ENCODE results near the gene MALT1. TPM values are rescaled to one million over a fixed set of nuclear protein-coding genes. Genes with fewer than 3 reads are reported as not detected.

The MALT1 gene
- total RNA-seq, 1 experiment from 2014 or later, result 19.6 TPM

DNA sequence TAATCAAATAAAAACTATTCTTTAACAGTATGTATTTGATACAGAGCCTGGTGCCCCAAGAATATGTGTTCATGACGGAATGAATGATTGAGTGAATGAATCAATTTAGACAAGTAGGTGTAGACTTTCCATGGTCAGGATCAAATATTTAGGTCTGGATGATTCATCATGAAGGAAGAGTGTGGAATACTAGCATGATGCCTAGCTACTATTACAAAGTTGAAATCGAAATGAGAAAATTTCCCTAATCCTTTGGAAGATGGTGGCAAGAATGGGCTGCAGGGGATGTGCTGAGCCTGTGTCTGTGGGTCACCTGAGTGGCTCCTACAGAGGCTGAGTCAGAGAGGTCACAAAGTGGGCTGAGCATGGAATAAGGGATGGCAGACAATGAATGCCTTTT, 3.1 kb upstream of the MALT1 start:
- H3K36me3 ChIP-seq (ENCODE audit: low read depth), result no peaks in the 10 kb centered on the region
- ChIA-PET POLR2A (ENCODE audit: unreplicated experiment) (no interaction called here), CTCF (no interaction called here)
- H3K79me2 ChIP-seq (ENCODE audit: low read depth), result peaks cover 15% of the 10 kb centered on the region
- no peaks in the 10 kb centered on the region for H3K9me3 ChIP-seq (ENCODE audit: insufficient read depth, low read depth)
- no peak overlapping the region for H3K4me3 ChIP-seq
- no peaks in the 10 kb centered on the region for H3K9me2 ChIP-seq (ENCODE audit: insufficient read depth)
- H2AFZ ChIP-seq, result no peak overlapping the region
- peaks cover 58% of the 10 kb centered on the region for H3K4me1 ChIP-seq (replicated peaks; ENCODE audit: insufficient read depth)
- intact Hi-C loops (cut with micrococcal nuclease; ENCODE audit: unreplicated experiment), result no loop called here
- TF ChIP-seq, protein P1, sequence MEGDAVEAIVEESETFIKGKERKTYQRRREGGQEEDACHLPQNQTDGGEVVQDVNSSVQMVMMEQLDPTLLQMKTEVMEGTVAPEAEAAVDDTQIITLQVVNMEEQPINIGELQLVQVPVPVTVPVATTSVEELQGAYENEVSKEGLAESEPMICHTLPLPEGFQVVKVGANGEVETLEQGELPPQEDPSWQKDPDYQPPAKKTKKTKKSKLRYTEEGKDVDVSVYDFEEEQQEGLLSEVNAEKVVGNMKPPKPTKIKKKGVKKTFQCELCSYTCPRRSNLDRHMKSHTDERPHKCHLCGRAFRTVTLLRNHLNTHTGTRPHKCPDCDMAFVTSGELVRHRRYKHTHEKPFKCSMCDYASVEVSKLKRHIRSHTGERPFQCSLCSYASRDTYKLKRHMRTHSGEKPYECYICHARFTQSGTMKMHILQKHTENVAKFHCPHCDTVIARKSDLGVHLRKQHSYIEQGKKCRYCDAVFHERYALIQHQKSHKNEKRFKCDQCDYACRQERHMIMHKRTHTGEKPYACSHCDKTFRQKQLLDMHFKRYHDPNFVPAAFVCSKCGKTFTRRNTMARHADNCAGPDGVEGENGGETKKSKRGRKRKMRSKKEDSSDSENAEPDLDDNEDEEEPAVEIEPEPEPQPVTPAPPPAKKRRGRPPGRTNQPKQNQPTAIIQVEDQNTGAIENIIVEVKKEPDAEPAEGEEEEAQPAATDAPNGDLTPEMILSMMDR (conservative IDR thresholded peaks at IDR 0.05), result no peak
- no peak for TF ChIP-seq EZH2 (IDR thresholded peaks at IDR 0.05; ENCODE audit: low read depth)
- 0 out of 2 replicates have a peak, but pooled peaks cover 4% of the 10 kb centered on the region for H4K20me1 ChIP-seq (ENCODE audit: insufficient read depth)
- no TSS peak for BruUV-seq (replicated peaks)
- H3F3A ChIP-seq (ENCODE audit: insufficient read depth, low read depth), result peaks cover 35% of the 10 kb centered on the region
- H3K27ac ChIP-seq, result peak overlapping the region; percentile 85
- H3K27me3 ChIP-seq (ENCODE audit: insufficient read depth, low read depth), result no peaks in the 10 kb centered on the region
- peak overlapping the region; percentile 89; the same call in 1 of the 2 replicates for H3K4me2 ChIP-seq
- no peak for DNase-seq

DNA sequence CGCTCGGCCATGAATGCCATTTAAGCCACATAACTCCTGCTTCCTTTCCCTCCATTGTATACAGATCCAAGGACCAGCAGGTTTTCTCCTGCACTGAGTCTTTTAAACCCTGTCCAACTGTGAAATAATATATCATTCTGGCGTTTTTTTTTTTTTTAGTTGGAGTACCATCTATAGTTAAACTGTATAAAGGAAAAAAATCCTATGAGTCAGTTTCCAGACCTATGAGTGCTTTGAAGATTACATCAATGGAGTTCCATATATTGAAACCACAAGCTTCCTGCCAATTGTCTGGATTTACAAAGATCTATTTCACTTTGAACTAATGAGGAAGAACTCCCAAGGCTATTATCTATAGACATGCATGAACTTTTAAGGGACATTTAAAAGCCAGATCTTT, 2.4 kb upstream of the MALT1 start:
- H3K27me3 ChIP-seq (ENCODE audit: insufficient read depth, low read depth), result no peaks in the 10 kb centered on the region
- peaks cover 35% of the 10 kb centered on the region for H3F3A ChIP-seq (ENCODE audit: insufficient read depth, low read depth)
- no peak overlapping the region for H2AFZ ChIP-seq
- ChIA-PET POLR2A (ENCODE audit: unreplicated experiment) (interaction anchor here (0.8 kb wide), 1 partner anchor 127 kb away, joined by 7 read pairs; no protein-coding TSS in a partner anchor), CTCF (no interaction called here)
- 0 out of 2 replicates have a peak, but pooled peaks cover 4% of the 10 kb centered on the region for H4K20me1 ChIP-seq (ENCODE audit: insufficient read depth)
- H3K36me3 ChIP-seq (ENCODE audit: low read depth), result no peaks in the 10 kb centered on the region
- H3K4me2 ChIP-seq, result peak overlapping the region; percentile 89
- H3K9me2 ChIP-seq (ENCODE audit: insufficient read depth), result no peaks in the 10 kb centered on the region
- TF ChIP-seq EZH2 (IDR thresholded peaks at IDR 0.05; ENCODE audit: low read depth), result no peak
- TF ChIP-seq, protein P1 (conservative IDR thresholded peaks at IDR 0.05), result no peak
- H3K9me3 ChIP-seq (ENCODE audit: insufficient read depth, low read depth), result no peaks in the 10 kb centered on the region
- peak overlapping the region; percentile 77; the same call in 1 of the 2 replicates for H3K4me3 ChIP-seq
- BruUV-seq (replicated peaks), result no TSS peak
- peak overlapping the region; percentile 85 for H3K27ac ChIP-seq
- peaks cover 58% of the 10 kb centered on the region for H3K4me1 ChIP-seq (replicated peaks; ENCODE audit: insufficient read depth)
- peak in 1 of 2 experiments; percentile 89 for DNase-seq
- peaks cover 21% of the 10 kb centered on the region for H3K79me2 ChIP-seq (ENCODE audit: low read depth)
- intact Hi-C loops (cut with micrococcal nuclease; ENCODE audit: unreplicated experiment), result no loop called here

DNA sequence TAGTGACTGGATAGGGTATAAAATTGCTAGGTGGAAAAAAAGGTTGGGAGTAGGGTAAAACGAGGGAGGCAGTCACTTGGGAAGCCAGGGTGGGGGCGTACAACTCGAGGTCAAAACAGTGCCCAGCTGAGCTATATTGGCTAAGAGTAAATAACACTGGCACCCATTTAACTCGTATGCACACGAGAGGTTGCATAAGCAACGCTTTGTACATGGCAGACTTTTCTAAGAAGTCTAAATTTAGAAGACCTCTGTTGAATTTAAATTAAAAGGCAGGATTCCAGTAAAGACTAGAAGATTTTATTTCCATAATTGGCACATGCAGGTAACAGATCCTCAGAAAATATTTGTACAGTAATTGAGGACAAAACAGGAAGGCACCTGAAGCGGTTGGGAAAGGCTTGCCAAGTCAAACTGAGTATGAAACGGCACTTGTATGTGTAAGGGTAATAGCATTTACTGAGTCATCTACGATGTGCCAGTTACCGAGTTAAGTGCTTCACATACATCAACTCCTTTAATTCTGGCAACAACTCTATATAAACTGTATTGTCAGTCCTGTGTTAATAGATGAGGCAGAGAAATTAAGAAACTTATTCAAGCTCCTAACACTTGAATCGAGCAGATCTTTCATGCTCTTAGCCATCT, 1.4 kb upstream of the MALT1 start:
- H3K79me2 ChIP-seq (ENCODE audit: low read depth), result peaks cover 31% of the 10 kb centered on the region
- CTCF ChIA-PET, result no interaction called here
- H3K4me2 ChIP-seq, result peak overlapping the region; percentile 89
- no peaks in the 10 kb centered on the region for H3K9me3 ChIP-seq (ENCODE audit: insufficient read depth, low read depth)
- H2AFZ ChIP-seq, result peak overlapping the region; percentile 78
- H3F3A ChIP-seq (ENCODE audit: insufficient read depth, low read depth), result peaks cover 39% of the 10 kb centered on the region
- POLR2A ChIA-PET (ENCODE audit: unreplicated experiment), result interaction anchor here (0.5 to 0.8 kb wide), 2 partner anchors 12 to 128 kb away, joined by 5 to 7 read pairs; no protein-coding TSS in a partner anchor
- H4K20me1 ChIP-seq (ENCODE audit: insufficient read depth), result 0 out of 2 replicates have a peak, but pooled peaks cover 4% of the 10 kb centered on the region
- TF ChIP-seq, protein P1 (conservative IDR thresholded peaks at IDR 0.05), result no peak
- no peak for TF ChIP-seq EZH2 (IDR thresholded peaks at IDR 0.05; ENCODE audit: low read depth)
- intact Hi-C loops (cut with micrococcal nuclease; ENCODE audit: unreplicated experiment), result no loop called here
- peak; percentile 7 to 93 for DNase-seq
- peaks cover 64% of the 10 kb centered on the region for H3K4me1 ChIP-seq (replicated peaks; ENCODE audit: insufficient read depth)
- no TSS peak for BruUV-seq (replicated peaks)
- peak overlapping the region; percentile 77 for H3K4me3 ChIP-seq
- H3K27ac ChIP-seq, result peak overlapping the region; percentile 85
- H3K9me2 ChIP-seq (ENCODE audit: insufficient read depth), result no peaks in the 10 kb centered on the region
- H3K36me3 ChIP-seq (ENCODE audit: low read depth), result no peaks in the 10 kb centered on the region
- no peaks in the 10 kb centered on the region for H3K27me3 ChIP-seq (ENCODE audit: insufficient read depth, low read depth)
